K562 (cell line): ENCODE data around the gene NR1D2. TPM values are rescaled to one million over a fixed set of nuclear protein-coding genes. Genes with fewer than 3 reads are reported as not detected.

Source experiments
- ATAC-seq: fragments of 200-7000 bp; cut with Tn5 transposase; 3 replicates; pipeline ENCODE4 v1.9.1; 2020; ENCODE audit warnings: moderate library complexity
- BruUV-seq: library from RNA; stranded (reverse); fragments of 400-500 nt; replicated peaks from 2 replicates; lab custom pipeline; 2021; lab: Mats Ljungman, UMichigan
- CTCF ChIA-PET: fragments of 300-600 bp; formaldehyde crosslinking; extraction: SDS; loops from one replicate; lab custom pipeline; 2021; ENCODE audit warnings: low intra/inter-chr PET ratio; lab: Yijun Ruan, JAX
- POLR2A ChIA-PET: fragments of 300-600, 350-650 bp; sonication (Branson Sonifier 250); formaldehyde crosslinking; extraction: SDS; loops from one replicate; lab custom pipeline; 2021; ENCODE audit warnings: antibody characterized with exemption, inconsistent platforms; lab: Yijun Ruan, JAX
- DNase-seq, 4 experiments: peaks; one replicate each; pipeline versions ENCODE4 v3.0.0 to v3.0.0-alpha.2; 2011 to 2018; ENCODE audit warnings: low spot score in 3 of 4, mixed read lengths in 3 of 4; ENCODE audit errors: extremely low read depth in 1 of 4
- FAIRE-seq: peaks from 2 replicates; lab custom pipeline; 2011; peaks lifted over from hg19 to GRCh38; lab: Jason Lieb, UNC
- H2AFZ ChIP-seq: 2 replicates; pipeline ENCODE4 v1.6.0; 2011; ENCODE audit warnings: low read depth, low read length, control low read depth, inconsistent platforms
- H3K27ac ChIP-seq: fragments of 200-600 bp; 3 replicates; pipeline ENCODE4 v1.8.0; 2011; ENCODE audit warnings: low read depth, mild to moderate bottlenecking, control low read depth, inconsistent platforms, low read length, moderate library complexity, mixed read lengths; ENCODE audit errors: extremely low read depth
- H3K27me3 ChIP-seq, 2 experiments: fragments of 300-600 bp in 1 of 2; 2 replicates in 1 of 2; 3 replicates in 1 of 2; pipeline versions ENCODE4 v1.6.0 to v1.8.0; 2011; ENCODE audit warnings: inconsistent platforms in 2 of 2, low read length in 2 of 2, mild to moderate bottlenecking in 1 of 2, mixed read lengths in 1 of 2, moderate library complexity in 1 of 2; ENCODE audit not compliant: control insufficient read depth in 2 of 2, insufficient read depth in 2 of 2
- H3K36me3 ChIP-seq: fragments of 300-600 bp; 3 replicates; pipeline ENCODE4 v1.8.0; 2011; ENCODE audit warnings: mild to moderate bottlenecking, low read length, inconsistent platforms; ENCODE audit not compliant: control insufficient read depth, insufficient read depth
- H3K4me1 ChIP-seq, 2 experiments: fragments of 200-600 bp in 1 of 2; replicated peaks in 1 of 2; 2 replicates in 1 of 2; 3 replicates in 1 of 2; pipeline versions ENCODE4 v1.5.1 to v1.8.0; 2011; ENCODE audit warnings: inconsistent platforms in 2 of 2, low read length in 2 of 2, mild to moderate bottlenecking in 1 of 2, mixed read lengths in 1 of 2, moderate library complexity in 1 of 2; ENCODE audit not compliant: control insufficient read depth in 2 of 2, insufficient read depth in 2 of 2
- H3K4me2 ChIP-seq: 2 replicates; pipeline ENCODE4 v1.6.1; 2011; ENCODE audit warnings: low read length, control low read depth, inconsistent platforms, mixed read lengths; ENCODE audit not compliant: insufficient read depth
- H3K4me3 ChIP-seq: fragments of 200-600 bp; sonication (generic), shearing (Covaris generic); 2 replicates; pipeline ENCODE4 v1.5.1; 2016; ENCODE audit warnings: control low read depth, inconsistent platforms
- H3K79me2 ChIP-seq: fragments of 200-600 bp; 3 replicates; pipeline ENCODE4 v1.8.0; 2011; ENCODE audit warnings: low read length, inconsistent platforms; ENCODE audit not compliant: control insufficient read depth, insufficient read depth
- H3K9ac ChIP-seq, 2 experiments: 2 replicates each; pipeline versions ENCODE4 v1.6.0 to v1.6.1; 2011; ENCODE audit warnings: low read depth in 2 of 2, low read length in 2 of 2, control low read depth in 1 of 2, inconsistent platforms in 1 of 2, mild to moderate bottlenecking in 1 of 2, mixed read lengths in 1 of 2; ENCODE audit not compliant: insufficient read depth in 1 of 2
- H3K9me1 ChIP-seq: one replicate; pipeline ENCODE4 v1.6.0; 2011; ENCODE audit warnings: inconsistent platforms, mild to moderate bottlenecking, low read length, moderate library complexity; ENCODE audit not compliant: control insufficient read depth, insufficient read depth
- H3K9me3 ChIP-seq: replicated peaks from 2 replicates; pipeline ENCODE4 v1.5.1; 2011; ENCODE audit warnings: low read depth, low read length, inconsistent platforms; ENCODE audit not compliant: control insufficient read depth, insufficient read depth
- H4K20me1 ChIP-seq: replicated peaks from 2 replicates; pipeline ENCODE4 v1.6.1; 2011; ENCODE audit warnings: low read length, inconsistent platforms, mixed read lengths; ENCODE audit not compliant: control insufficient read depth, insufficient read depth
- JUND ChIP-seq, 2 experiments: IDR thresholded peaks; 2 replicates in 1 of 2; 3 replicates in 1 of 2; pipeline ENCODE4 v1.6.1; 2011; ENCODE audit warnings: borderline replicate concordance in 2 of 2, low read depth in 2 of 2, low read length in 2 of 2, improper control_type of control experiment in 1 of 2, missing biosample characterization in 1 of 2, missing genetic modification characterization in 1 of 2, missing genetic modification reagents in 1 of 2
- KLF1 ChIP-seq: fragments of 450-650 bp; IDR thresholded peaks from 2 replicates; pipeline ENCODE4 v1.6.1; 2016; ENCODE audit warnings: missing genetic modification characterization, missing compliant biosample characterization
- MBD2 ChIP-seq: sonication (generic); IDR thresholded peaks from 2 replicates; pipeline ENCODE4 v1.6.1; 2016; ENCODE audit warnings: low read depth, borderline replicate concordance
- SMARCE1 ChIP-seq: fragments of 450-650 bp; IDR thresholded peaks from 2 replicates; pipeline ENCODE4 v1.7.1; 2016; ENCODE audit warnings: mild to moderate bottlenecking
- ZNF146 ChIP-seq: IDR thresholded peaks from one replicate; pipeline ENCODE4 v1.6.1; 2018; ENCODE audit warnings: missing compliant biosample characterization; ENCODE audit not compliant: unreplicated experiment
- WGBS: fragments of 100-300 bp; shearing (Covaris generic); methylation state at CpG from one replicate; pipeline ENCODE4 v1.1.6; 2016; ENCODE audit warnings: low coverage, mixed read lengths; ENCODE audit not compliant: insufficient coverage; ENCODE audit errors: missing lambda C conversion rate; 5-methylcytosine and 5-hydroxymethylcytosine counted together
- in situ Hi-C: fragments of 300-500 bp; cut with MboI; formaldehyde crosslinking; loops from 4 replicates; pipeline ENCODE4 v1.15.0; 2018; ENCODE audit warnings: inconsistent platforms, mixed read lengths
- intact Hi-C: fragments of 100-400 bp; cut with micrococcal nuclease; formaldehyde crosslinking; loops from 2 replicates; pipeline ENCODE4 v1.14.2; 2022
- polyA plus RNA-seq, 8 experiments: library from polyadenylated mRNA; depleted of rRNA in 4 of 8; stranded (reverse) in 5 of 8; unstranded in 3 of 8; fragments of >200 nt; fragmentation: Nextera tagmentation in 2 of 8; fragmentation: Illumina TruSeq in 1 of 8; extraction: Ambion mirVana in 2 of 8; extraction: Trizol in 1 of 8; gene quantifications; 2 replicates each; pipeline versions ENCODE4 v1.2.1 to v1.2.3, GENCODE V29; 2011 to 2014; ENCODE audit warnings: inconsistent platforms in 1 of 8, missing spikeins in 1 of 8
- total RNA-seq, 7 experiments: library from RNA; depleted of rRNA in 6 of 7; stranded (reverse); fragments of >200 nt in 6 of 7; fragmentation: Illumina TruSeq in 2 of 7; extraction: Trizol in 2 of 7; gene quantifications; 2 replicates each; pipeline versions ENCODE4 v1.2.1 to v1.2.3, GENCODE V29; 2011 to 2021; ENCODE audit warnings: low replicate concordance in 1 of 7

NR1D2 gene
- total and polyA plus RNA-seq, 9 of the 15 experiments (the other 6 are each of a cell fraction or from before 2014, with no cell fraction given) = 1.2 to 5.5 (median 2.9) TPM

DNA sequence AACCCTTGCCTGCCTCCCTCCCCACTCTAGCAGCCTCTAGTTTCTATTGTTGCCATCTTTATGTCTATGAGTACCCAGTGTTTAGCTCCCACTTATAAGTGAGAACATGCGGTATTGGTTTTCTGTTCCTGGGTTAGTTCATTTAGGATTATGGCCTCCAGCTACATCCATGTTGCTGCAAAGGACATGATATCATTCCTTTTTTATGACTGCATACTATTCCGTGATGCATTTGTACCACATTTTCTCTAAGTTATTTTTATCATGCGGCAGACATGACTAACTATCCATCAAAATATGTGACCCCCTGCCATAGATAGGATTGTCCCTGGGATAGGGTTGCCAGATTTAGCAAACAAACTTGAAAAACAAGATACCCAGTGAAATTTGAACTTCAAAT, 58.4 kb downstream of the NR1D2 start:
- H2AFZ ChIP-seq = no peak overlapping the region
- H3K4me1 ChIP-seq = no peaks in the 10 kb centered on the region
- CTCF ChIA-PET = no interaction called here
- no peak for ATAC-seq
- H3K4me2 ChIP-seq = no peak overlapping the region
- no peak overlapping the region for H3K9ac ChIP-seq
- no peak overlapping the region for H3K27ac ChIP-seq
- no peak for DNase-seq
- H3K79me2 ChIP-seq = no peaks in the 10 kb centered on the region
- in situ Hi-C loops (no loop called here), intact Hi-C loops (no loop called here)
- H3K9me1 ChIP-seq = no peaks in the 10 kb centered on the region
- FAIRE-seq = no peak
- no peaks in the 10 kb centered on the region for H4K20me1 ChIP-seq
- 0% methylated on average over 3 of the region's 3 CpGs for WGBS
- H3K36me3 ChIP-seq = no peaks in the 10 kb centered on the region
- H3K27me3 ChIP-seq = peaks cover 10 to 13% of the 10 kb centered on the region in 2 experiments; a peak in 3 of 5 replicates
- H3K4me3 ChIP-seq = no peak overlapping the region
- TF ChIP-seq JUND (IDR thresholded peaks at IDR 0.05; ENCODE audit: borderline replicate concordance, low read depth, low read length) = no peak
- TF ChIP-seq JUND (tag; IDR thresholded peaks at IDR 0.05; ENCODE audit: borderline replicate concordance, low read depth, low read length) = no peak
- TF ChIP-seq MBD2 = no peak
- peak; percentile 68 for TF ChIP-seq ZNF146 (CRISPR knock-in tag)
- TF ChIP-seq KLF1 = no peak
- TF ChIP-seq SMARCE1 = no peak
- no peaks in the 10 kb centered on the region for H3K9me3 ChIP-seq
- no TSS peak for BruUV-seq
- POLR2A ChIA-PET = interaction anchor here (0.7 kb wide), 1 partner anchor 771 kb away, joined by 3 read pairs; no protein-coding TSS in a partner anchor
